Progenitor cell of endocrine pancreas (in vitro differentiated cells): ENCODE data around the gene PCDHGA1. TPM values are rescaled to one million over a fixed set of nuclear protein-coding genes. Genes with fewer than 3 reads are reported as not detected.
"Not testable (repeated sequence)": the region's sequence is repeated elsewhere in the genome, so short reads cannot be mapped to it uniquely, and the experiment has no call there.

ENCODE experiments used
- DNase-seq: peaks from one replicate; pipeline ENCODE4 v3.0.0; 2021; ENCODE audit warnings: low spot score; ENCODE audit not compliant: unreplicated experiment
- H3K27ac Mint-ChIP-seq: 2 replicates; pipeline ENCODE4 v1.8.0; 2021; ENCODE audit warnings: mild to moderate bottlenecking, moderate library complexity, mixed read lengths
- H3K27me3 Mint-ChIP-seq: 2 replicates; pipeline ENCODE4 v1.8.0; 2021; ENCODE audit warnings: mixed read lengths
- H3K36me3 Mint-ChIP-seq: 2 replicates; pipeline ENCODE4 v1.8.0; 2022; ENCODE audit warnings: mixed read lengths; ENCODE audit not compliant: insufficient read depth
- H3K4me1 Mint-ChIP-seq: 2 replicates; pipeline ENCODE4 v1.8.0; 2021; ENCODE audit warnings: low read depth, mixed read lengths
- H3K4me3 Mint-ChIP-seq: 2 replicates; pipeline ENCODE4 v1.8.0; 2021; ENCODE audit warnings: low read depth, mild to moderate bottlenecking, moderate library complexity, mixed read lengths
- H3K9me3 Mint-ChIP-seq: 2 replicates; pipeline ENCODE4 v1.8.0; 2021; ENCODE audit warnings: low read depth, mixed read lengths
- total RNA-seq: library from RNA; stranded (reverse); gene quantifications from 2 replicates; pipeline ENCODE4 v1.2.1, GENCODE V29; 2021
- TF ChIP-seq, protein P1 (sequence below): fragments of 200-600 bp; sonication (generic); IDR thresholded peaks from one replicate; pipeline ENCODE4 v1.5.0; 2021; ENCODE audit warnings: antibody characterized with exemption, mild to moderate bottlenecking; ENCODE audit not compliant: unreplicated experiment

PCDHGA1 gene
- total RNA-seq, 1 donor from 2014 or later, result 1.3 TPM

DNA sequence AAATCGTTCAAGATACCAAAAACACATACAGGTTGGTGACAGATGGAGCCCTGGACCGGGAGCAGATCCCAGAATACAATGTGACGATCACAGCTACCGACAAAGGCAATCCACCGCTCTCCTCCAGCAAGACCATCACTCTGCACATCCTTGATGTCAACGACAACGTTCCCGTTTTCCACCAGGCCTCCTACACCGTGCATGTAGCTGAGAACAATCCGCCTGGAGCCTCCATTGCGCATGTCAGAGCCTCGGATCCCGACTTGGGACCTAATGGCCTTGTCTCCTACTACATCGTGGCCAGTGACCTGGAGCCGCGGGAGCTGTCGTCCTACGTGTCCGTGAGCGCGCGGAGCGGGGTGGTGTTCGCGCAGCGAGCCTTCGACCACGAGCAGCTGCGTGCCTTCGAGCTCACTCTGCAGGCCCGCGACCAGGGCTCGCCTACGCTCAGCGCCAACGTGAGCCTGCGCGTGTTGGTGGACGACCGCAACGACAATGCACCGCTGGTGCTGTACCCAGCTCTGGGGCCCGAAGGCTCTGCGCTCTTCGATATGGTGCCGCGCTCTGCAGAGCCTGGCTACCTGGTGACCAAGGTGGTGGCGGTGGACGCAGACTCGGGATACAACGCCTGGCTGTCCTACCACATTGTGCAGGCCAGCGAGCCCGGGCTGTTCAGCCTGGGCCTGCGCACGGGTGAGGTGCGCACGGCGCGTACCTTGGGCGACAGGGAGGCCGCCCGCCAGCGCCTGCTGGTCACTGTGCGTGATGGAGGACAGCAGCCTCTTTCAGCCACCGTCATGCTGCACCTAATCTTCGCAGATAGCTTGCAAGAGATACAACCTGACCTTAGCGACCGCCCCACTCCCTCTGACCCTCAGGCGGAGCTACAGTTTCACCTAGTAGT is 41.5 kb downstream of the PCDHGA1 start:
- Mint-ChIP-seq H3K27me3 (no peaks in the 10 kb centered on the region), H3K27ac (no peak overlapping the region), H3K4me3 (no peak overlapping the region), H3K9me3 (peaks cover 50% of the 10 kb centered on the region), H3K36me3 (peaks cover 20% of the 10 kb centered on the region), H3K4me1 (no peaks in the 10 kb centered on the region)
- TF ChIP-seq, protein P1, sequence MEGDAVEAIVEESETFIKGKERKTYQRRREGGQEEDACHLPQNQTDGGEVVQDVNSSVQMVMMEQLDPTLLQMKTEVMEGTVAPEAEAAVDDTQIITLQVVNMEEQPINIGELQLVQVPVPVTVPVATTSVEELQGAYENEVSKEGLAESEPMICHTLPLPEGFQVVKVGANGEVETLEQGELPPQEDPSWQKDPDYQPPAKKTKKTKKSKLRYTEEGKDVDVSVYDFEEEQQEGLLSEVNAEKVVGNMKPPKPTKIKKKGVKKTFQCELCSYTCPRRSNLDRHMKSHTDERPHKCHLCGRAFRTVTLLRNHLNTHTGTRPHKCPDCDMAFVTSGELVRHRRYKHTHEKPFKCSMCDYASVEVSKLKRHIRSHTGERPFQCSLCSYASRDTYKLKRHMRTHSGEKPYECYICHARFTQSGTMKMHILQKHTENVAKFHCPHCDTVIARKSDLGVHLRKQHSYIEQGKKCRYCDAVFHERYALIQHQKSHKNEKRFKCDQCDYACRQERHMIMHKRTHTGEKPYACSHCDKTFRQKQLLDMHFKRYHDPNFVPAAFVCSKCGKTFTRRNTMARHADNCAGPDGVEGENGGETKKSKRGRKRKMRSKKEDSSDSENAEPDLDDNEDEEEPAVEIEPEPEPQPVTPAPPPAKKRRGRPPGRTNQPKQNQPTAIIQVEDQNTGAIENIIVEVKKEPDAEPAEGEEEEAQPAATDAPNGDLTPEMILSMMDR, result no peak
- no peak for DNase-seq

DNA sequence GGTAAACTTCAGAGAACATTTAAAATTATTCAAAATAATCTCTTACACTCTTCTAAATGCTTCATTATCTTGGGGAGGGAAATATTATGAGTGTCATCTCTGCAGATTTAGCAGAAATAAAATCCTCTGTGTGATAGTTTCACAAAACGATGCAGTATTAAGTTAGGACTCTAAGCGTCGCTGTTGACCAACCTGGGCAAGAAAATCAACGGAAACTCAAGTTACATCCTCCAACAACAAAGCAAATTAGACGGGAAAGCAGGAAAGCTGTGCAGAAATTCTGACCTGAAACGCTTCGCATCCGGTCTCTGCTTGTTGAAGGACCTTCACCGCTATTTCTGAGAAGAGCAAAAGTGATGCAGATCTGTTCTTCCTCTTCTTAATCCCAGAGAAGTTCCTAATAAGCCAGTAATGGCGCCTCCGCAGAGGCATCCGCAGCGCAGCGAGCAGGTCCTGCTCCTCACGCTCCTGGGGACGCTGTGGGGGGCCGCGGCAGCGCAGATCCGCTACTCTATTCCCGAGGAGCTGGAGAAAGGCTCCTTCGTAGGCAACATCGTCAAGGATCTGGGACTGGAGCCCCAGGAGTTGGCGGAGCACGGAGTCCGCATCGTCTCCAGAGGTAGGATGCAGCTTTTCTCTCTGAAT is 43.5 kb downstream of the PCDHGA1 start, which contains the start of gene PCDHGA6:
TSS of gene PCDHGA6 (plus strand) at position 219 of the 645 bp plus-strand sequence. CDS start at position 412, 193 bp downstream.
- no peak for DNase-seq
- H3K9me3 Mint-ChIP-seq, result peaks cover 55% of the 10 kb centered on the region
- H3K4me3 Mint-ChIP-seq, result no peak within 1 kb of the TSS
- no peak within 1 kb of the TSS for H3K27ac Mint-ChIP-seq
- H3K4me1 Mint-ChIP-seq, result no peaks in the 10 kb centered on the region
- H3K36me3 Mint-ChIP-seq, result peaks cover 20% of the 10 kb centered on the region
- TF ChIP-seq, protein P1, result no peak
- no peaks in the 10 kb centered on the region for H3K27me3 Mint-ChIP-seq

DNA sequence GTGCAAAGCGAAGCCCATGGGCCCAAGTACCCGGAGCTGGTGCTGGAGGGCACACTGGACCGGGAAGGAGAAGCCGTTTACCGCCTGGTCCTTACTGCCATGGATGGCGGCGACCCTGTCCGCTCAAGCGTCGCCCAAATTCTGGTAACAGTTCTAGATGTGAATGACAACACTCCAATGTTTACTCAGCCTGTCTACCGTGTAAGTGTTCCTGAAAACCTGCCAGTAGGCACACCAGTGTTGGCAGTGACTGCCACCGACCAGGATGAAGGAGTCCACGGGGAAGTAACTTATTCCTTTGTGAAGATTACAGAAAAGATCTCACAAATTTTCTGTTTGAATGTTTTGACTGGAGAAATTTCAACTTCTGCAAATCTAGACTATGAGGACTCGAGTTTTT is 44.3 kb downstream of the PCDHGA1 start:
- no peak for DNase-seq
- peaks cover 19% of the 10 kb centered on the region for H3K36me3 Mint-ChIP-seq
- H3K4me3 Mint-ChIP-seq, result no peak overlapping the region
- H3K9me3 Mint-ChIP-seq, result peaks cover 54% of the 10 kb centered on the region
- TF ChIP-seq, protein P1, result no peak
- no peaks in the 10 kb centered on the region for H3K4me1 Mint-ChIP-seq
- no peak overlapping the region for H3K27ac Mint-ChIP-seq
- no peaks in the 10 kb centered on the region for H3K27me3 Mint-ChIP-seq

DNA sequence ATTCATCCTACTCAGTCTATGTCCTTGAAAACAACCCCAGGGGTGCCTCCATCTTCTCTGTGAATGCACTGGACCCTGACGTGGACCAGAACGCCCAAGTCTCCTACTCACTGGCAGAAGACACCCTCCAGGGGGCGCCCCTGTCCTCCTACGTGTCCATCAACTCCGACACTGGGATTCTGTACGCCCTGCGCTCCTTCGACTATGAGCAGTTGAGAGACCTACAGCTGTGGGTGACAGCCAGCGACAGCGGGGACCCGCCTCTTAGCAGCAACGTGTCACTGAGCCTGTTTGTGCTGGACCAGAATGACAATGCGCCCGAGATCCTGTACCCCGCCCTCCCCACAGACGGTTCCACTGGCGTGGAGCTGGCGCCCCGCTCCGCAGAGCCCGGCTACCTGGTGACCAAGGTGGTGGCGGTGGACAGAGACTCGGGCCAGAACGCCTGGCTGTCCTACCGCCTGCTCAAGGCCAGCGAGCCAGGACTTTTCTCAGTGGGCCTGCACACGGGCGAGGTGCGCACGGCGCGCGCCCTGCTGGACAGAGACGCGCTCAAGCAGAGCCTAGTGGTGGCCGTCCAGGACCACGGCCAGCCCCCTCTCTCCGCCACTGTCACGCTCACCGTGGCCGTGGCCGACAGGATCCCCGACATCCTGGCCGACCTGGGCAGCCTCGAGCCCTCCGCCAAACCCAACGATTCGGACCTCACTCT is 45.3 kb downstream of the PCDHGA1 start:
- H3K27me3 Mint-ChIP-seq, H3K27ac Mint-ChIP-seq, H3K4me3 Mint-ChIP-seq, H3K4me1 Mint-ChIP-seq, DNase-seq: not testable (repeated sequence)
- Mint-ChIP-seq H3K36me3 (peaks cover 17% of the 10 kb centered on the region), H3K9me3 (peaks cover 49% of the 10 kb centered on the region)

DNA sequence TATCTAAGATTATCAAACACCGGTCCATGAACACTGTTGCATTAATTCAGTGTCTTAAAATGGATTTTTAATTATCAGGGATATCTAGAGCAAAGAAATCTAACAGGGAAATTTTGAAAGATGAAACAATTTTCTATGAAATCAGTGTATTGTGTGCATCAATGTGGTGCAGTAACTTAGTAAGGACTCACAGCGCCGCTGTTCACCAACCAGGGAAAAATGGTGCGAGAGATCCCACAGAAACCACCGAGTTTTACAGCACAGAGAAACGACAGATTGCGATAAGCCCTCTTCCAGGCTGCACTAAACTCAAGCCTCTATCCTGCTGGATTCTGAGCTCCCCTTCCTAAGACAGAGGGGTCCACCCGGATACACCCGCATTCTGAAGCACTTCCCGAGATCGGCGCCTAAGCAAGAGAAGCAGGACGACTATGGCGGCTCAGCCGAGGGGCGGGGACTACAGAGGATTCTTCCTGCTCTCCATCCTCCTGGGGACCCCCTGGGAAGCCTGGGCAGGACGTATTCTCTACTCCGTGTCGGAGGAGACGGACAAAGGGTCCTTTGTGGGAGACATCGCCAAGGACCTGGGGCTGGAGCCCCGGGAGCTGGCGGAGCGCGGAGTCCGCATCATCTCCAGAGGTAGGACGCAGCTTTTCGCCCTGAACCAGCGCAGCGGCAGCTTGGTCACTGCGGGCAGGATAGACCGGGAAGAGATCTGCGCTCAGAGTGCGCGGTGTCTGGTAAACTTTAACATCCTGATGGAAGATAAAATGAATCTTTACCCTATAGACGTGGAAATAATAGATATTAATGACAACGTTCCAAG is 52.4 kb downstream of the PCDHGA1 start, which contains the start of gene PCDHGA7:
TSS of gene PCDHGA7 (plus strand) at position 274 of the 826 bp plus-strand sequence. CDS start at position 432, 158 bp downstream.
- TF ChIP-seq, protein P1, result no peak
- H3K27ac Mint-ChIP-seq, result no peak within 1 kb of the TSS
- DNase-seq, result no peak
- no peaks in the 10 kb centered on the region for H3K27me3 Mint-ChIP-seq
- peaks cover 11% of the 10 kb centered on the region for H3K36me3 Mint-ChIP-seq
- no peaks in the 10 kb centered on the region for H3K4me1 Mint-ChIP-seq
- H3K9me3 Mint-ChIP-seq, result peaks cover 48% of the 10 kb centered on the region
- no peak within 1 kb of the TSS for H3K4me3 Mint-ChIP-seq
